Panc1 (cell line): ENCODE measurements around the gene CLNK. TPM values are rescaled to one million over a fixed set of nuclear protein-coding genes. Genes with fewer than 3 reads are reported as not detected.

ENCODE experiments used
- ATAC-seq: fragments of 200-7000 bp; cut with Tn5 transposase; 2 replicates; pipeline ENCODE4 v1.9.1; 2020; ENCODE audit warnings: mild to moderate bottlenecking, moderate library complexity
- BruUV-seq: library from RNA; stranded (reverse); fragments of 400-500 nt; replicated peaks from 2 replicates; lab custom pipeline; 2021; lab: Mats Ljungman, UMichigan
- CTCF ChIA-PET: fragments of 300-600 bp; sonication (Branson Sonifier 250); formaldehyde crosslinking; loops from one replicate; lab custom pipeline; 2022; ENCODE audit warnings: antibody characterized with exemption; lab: Charles Lee
- POLR2A ChIA-PET: fragments of 300-600 bp; sonication (Branson Sonifier 250); formaldehyde crosslinking; loops from one replicate; lab custom pipeline; 2022; ENCODE audit warnings: antibody characterized with exemption; lab: Charles Lee
- DNase-seq: peaks from one replicate; pipeline ENCODE4 v3.0.0-alpha.2; 2010; ENCODE audit warnings: low read depth, low spot score
- H3K27ac ChIP-seq: 2 replicates; pipeline ENCODE4 v1.5.1; 2011; ENCODE audit warnings: mild to moderate bottlenecking, low read length, inconsistent platforms
- H3K27me3 ChIP-seq: fragments of 200-500 bp; sonication (Bioruptor generic); 2 replicates; pipeline ENCODE4 v1.6.0; 2014; ENCODE audit warnings: low read length, inconsistent platforms; ENCODE audit not compliant: control insufficient read depth, insufficient read depth
- H3K36me3 ChIP-seq: fragments of 200-500 bp; sonication (Bioruptor generic); 2 replicates; pipeline ENCODE4 v1.5.1; 2014; ENCODE audit warnings: inconsistent platforms, mild to moderate bottlenecking, low read length, moderate library complexity; ENCODE audit not compliant: control insufficient read depth, insufficient read depth
- H3K4me1 ChIP-seq: 2 replicates; pipeline ENCODE4 v1.5.1; 2011; ENCODE audit warnings: inconsistent platforms, mild to moderate bottlenecking, low read length, moderate library complexity; ENCODE audit not compliant: control insufficient read depth, insufficient read depth
- H3K4me3 ChIP-seq, 2 experiments: 2 replicates each; pipeline ENCODE4 v1.5.1; 2011 to 2012; ENCODE audit warnings: low read depth in 2 of 2, low read length in 2 of 2, mild to moderate bottlenecking in 2 of 2, inconsistent platforms in 1 of 2, moderate library complexity in 1 of 2
- H3K9me3 ChIP-seq: fragments of 200-500 bp; sonication (Bioruptor generic); 2 replicates; pipeline ENCODE4 v1.5.1; 2014; ENCODE audit warnings: low read depth, mild to moderate bottlenecking, inconsistent platforms, low read length, moderate library complexity; ENCODE audit not compliant: control insufficient read depth, insufficient read depth
- POLR2AphosphoS5 ChIP-seq: IDR thresholded peaks from 2 replicates; pipeline ENCODE4 v1.6.1; 2012; ENCODE audit warnings: mild to moderate bottlenecking, low read depth, low read length, moderate library complexity
- SIN3A ChIP-seq: IDR thresholded peaks from 2 replicates; pipeline ENCODE4 v1.6.1; 2012; ENCODE audit warnings: low read depth, mild to moderate bottlenecking, low read length, moderate library complexity, borderline replicate concordance; ENCODE audit not compliant: insufficient read depth
- TCF7L2 ChIP-seq: IDR thresholded peaks from 2 replicates; pipeline ENCODE4 v1.6.1; 2011; ENCODE audit warnings: mild to moderate bottlenecking, low read depth, low read length, inconsistent platforms
- in situ Hi-C: cut with HindIII; loops from 2 replicates; pipeline ENCODE4 v1.10.0; 2016; ENCODE audit warnings: low sequenced_read_pairs, low pct_unique_long_range_greater_than_20kb
- intact Hi-C: fragments of 100-400 bp; cut with micrococcal nuclease; formaldehyde crosslinking; loops from one replicate; pipeline ENCODE4 v1.10.0; 2022; ENCODE audit not compliant: unreplicated experiment
- total RNA-seq: library from RNA; stranded (reverse); gene quantifications from one replicate; pipeline ENCODE4 v1.2.1, GENCODE V29; 2021; ENCODE audit not compliant: unreplicated experiment
- TF ChIP-seq, protein P1 (sequence below), 2 experiments: IDR thresholded peaks; 2 replicates each; pipeline ENCODE4 v1.6.1; 2011 to 2012; ENCODE audit warnings: low read depth in 2 of 2, control low read depth in 1 of 2, low read length in 1 of 2, mild to moderate bottlenecking in 1 of 2, moderate library complexity in 1 of 2; ENCODE audit not compliant: insufficient read depth in 1 of 2
- TF ChIP-seq, protein P2 (sequence below): fragments of 450-650 bp; IDR thresholded peaks from 2 replicates; pipeline ENCODE4 v1.5.1; 2017; ENCODE audit warnings: mild to moderate bottlenecking

CLNK gene
- total RNA-seq, 1 experiment from 2014 or later, result not detected

DNA sequence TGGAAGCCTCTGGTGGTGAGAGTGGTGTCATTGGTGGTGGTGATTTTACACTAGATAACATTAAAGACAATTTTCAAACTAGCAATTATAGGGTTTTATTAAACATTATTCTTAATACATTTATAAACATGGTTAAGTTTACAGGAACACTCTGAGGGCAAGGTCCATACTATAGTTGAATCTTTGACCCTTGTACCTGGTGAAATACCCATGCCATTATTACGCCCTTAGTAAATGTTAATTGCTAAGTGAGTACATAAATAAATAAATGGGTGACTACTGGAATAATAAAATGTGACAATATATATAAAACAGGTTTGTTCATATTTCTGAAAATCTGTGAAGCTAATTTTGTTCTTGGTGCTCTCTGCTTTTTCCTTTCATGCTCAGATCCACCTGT, 13.6 kb upstream of the CLNK start:
- no TSS peak for BruUV-seq
- no peak for ATAC-seq
- ChIA-PET POLR2A (no interaction called here), CTCF (interaction anchor here (0.6 kb wide), 1 partner anchor 147 kb away, joined by 5 read pairs; no protein-coding TSS in a partner anchor)
- no peak overlapping the region for H3K4me3 ChIP-seq
- H3K9me3 ChIP-seq, result no peaks in the 10 kb centered on the region
- no peaks in the 10 kb centered on the region for H3K36me3 ChIP-seq
- no peak overlapping the region for H3K27ac ChIP-seq
- in situ Hi-C loops (no loop called here), intact Hi-C loops (no loop called here)
- no peak for DNase-seq
- H3K27me3 ChIP-seq, result no peaks in the 10 kb centered on the region
- H3K4me1 ChIP-seq, result no peaks in the 10 kb centered on the region
- TF ChIP-seq SIN3A (no peak), TCF7L2 (no peak), POLR2AphosphoS5 (no peak)
- TF ChIP-seq, protein P1, sequence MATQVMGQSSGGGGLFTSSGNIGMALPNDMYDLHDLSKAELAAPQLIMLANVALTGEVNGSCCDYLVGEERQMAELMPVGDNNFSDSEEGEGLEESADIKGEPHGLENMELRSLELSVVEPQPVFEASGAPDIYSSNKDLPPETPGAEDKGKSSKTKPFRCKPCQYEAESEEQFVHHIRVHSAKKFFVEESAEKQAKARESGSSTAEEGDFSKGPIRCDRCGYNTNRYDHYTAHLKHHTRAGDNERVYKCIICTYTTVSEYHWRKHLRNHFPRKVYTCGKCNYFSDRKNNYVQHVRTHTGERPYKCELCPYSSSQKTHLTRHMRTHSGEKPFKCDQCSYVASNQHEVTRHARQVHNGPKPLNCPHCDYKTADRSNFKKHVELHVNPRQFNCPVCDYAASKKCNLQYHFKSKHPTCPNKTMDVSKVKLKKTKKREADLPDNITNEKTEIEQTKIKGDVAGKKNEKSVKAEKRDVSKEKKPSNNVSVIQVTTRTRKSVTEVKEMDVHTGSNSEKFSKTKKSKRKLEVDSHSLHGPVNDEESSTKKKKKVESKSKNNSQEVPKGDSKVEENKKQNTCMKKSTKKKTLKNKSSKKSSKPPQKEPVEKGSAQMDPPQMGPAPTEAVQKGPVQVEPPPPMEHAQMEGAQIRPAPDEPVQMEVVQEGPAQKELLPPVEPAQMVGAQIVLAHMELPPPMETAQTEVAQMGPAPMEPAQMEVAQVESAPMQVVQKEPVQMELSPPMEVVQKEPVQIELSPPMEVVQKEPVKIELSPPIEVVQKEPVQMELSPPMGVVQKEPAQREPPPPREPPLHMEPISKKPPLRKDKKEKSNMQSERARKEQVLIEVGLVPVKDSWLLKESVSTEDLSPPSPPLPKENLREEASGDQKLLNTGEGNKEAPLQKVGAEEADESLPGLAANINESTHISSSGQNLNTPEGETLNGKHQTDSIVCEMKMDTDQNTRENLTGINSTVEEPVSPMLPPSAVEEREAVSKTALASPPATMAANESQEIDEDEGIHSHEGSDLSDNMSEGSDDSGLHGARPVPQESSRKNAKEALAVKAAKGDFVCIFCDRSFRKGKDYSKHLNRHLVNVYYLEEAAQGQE (IDR thresholded peaks at IDR 0.05; ENCODE audit: insufficient read depth in 1 of 2, low read depth in 2 of 2, low read length in 1 of 2), result no peak
- TF ChIP-seq, protein P2, sequence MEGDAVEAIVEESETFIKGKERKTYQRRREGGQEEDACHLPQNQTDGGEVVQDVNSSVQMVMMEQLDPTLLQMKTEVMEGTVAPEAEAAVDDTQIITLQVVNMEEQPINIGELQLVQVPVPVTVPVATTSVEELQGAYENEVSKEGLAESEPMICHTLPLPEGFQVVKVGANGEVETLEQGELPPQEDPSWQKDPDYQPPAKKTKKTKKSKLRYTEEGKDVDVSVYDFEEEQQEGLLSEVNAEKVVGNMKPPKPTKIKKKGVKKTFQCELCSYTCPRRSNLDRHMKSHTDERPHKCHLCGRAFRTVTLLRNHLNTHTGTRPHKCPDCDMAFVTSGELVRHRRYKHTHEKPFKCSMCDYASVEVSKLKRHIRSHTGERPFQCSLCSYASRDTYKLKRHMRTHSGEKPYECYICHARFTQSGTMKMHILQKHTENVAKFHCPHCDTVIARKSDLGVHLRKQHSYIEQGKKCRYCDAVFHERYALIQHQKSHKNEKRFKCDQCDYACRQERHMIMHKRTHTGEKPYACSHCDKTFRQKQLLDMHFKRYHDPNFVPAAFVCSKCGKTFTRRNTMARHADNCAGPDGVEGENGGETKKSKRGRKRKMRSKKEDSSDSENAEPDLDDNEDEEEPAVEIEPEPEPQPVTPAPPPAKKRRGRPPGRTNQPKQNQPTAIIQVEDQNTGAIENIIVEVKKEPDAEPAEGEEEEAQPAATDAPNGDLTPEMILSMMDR, result no peak

DNA sequence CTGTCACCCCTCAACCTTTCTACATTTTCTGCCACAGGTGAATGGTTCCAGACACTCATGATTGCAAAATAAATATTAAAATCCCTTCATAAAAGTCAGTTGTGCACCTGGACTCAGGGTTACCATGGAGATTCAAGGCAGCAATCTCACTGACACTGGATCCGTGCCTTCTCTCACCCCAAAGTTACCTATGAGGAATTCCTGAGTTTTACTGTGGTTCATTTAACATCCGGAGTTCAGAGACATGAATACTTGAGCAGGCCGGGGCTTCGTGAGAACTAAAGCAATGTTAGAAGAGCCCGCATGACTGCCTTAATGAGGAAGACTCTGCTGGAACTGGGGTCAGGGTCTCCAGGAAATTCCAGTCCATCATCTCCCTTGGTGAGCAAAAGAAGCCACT, 12.5 kb upstream of the CLNK start:
- no peaks in the 10 kb centered on the region for H3K9me3 ChIP-seq
- CTCF ChIA-PET, result no interaction called here
- POLR2A ChIA-PET, result no interaction called here
- no peak for TF ChIP-seq TCF7L2
- no peak for TF ChIP-seq SIN3A
- no peak for TF ChIP-seq POLR2AphosphoS5
- TF ChIP-seq, protein P2, result no peak
- TF ChIP-seq, protein P1 (IDR thresholded peaks at IDR 0.05; ENCODE audit: insufficient read depth in 1 of 2, low read depth in 2 of 2, low read length in 1 of 2), result no peak
- no peaks in the 10 kb centered on the region for H3K27me3 ChIP-seq
- no peak overlapping the region for H3K4me3 ChIP-seq
- no peaks in the 10 kb centered on the region for H3K4me1 ChIP-seq
- no peaks in the 10 kb centered on the region for H3K36me3 ChIP-seq
- H3K27ac ChIP-seq, result no peak overlapping the region
- BruUV-seq, result no TSS peak
- DNase-seq (no peak), ATAC-seq (no peak)
- intact Hi-C loops (no loop called here), in situ Hi-C loops (no loop called here)
